Measurements from ENCODE around the gene MRRF. TPM values are rescaled to one million over a fixed set of nuclear protein-coding genes. Genes with fewer than 3 reads are reported as not detected.

Gene MRRF
- total RNA-seq, 1 experiment from 2014 or later, result 42.3 TPM

DNA sequence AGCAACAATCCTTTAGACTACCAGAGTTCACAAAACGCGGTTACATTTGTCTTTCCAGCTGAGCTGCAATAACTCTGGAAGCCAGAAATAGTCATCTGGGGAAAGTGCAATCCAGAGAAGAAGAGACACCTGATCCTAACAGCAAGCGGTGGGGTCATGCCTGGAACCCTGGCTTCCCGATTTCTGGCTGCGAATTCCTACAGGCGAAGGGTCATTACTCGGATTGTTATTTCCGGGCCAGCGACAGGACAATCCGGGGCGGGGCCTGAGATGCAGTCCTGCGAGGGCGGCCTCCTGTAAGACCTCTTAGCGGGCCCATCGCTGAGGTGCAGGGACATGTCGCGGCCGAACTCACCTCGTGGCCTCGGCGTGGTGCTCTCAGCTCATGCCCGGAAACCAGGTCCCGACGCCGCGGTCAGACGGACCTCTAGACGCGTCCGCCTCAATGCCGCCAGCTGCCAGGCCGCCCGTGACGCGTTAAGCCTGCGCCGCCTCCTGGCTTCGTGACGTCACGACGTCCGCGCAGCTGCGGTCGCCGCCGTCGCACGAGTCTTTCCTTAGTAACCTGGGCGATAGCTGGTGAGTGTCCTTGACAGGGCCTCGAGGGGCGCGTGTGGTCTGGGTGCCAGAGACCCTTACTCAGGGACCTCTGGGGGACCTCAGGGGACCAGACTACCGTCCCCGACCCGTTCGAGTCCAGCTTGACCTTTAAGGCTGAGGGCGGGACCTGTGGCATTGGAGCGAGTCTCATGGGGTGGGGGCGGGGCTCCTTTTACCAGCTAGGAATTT is at the start of gene MRRF, which contains the start of gene RBM18 (continued):
- TF ChIP-seq, protein P1, sequence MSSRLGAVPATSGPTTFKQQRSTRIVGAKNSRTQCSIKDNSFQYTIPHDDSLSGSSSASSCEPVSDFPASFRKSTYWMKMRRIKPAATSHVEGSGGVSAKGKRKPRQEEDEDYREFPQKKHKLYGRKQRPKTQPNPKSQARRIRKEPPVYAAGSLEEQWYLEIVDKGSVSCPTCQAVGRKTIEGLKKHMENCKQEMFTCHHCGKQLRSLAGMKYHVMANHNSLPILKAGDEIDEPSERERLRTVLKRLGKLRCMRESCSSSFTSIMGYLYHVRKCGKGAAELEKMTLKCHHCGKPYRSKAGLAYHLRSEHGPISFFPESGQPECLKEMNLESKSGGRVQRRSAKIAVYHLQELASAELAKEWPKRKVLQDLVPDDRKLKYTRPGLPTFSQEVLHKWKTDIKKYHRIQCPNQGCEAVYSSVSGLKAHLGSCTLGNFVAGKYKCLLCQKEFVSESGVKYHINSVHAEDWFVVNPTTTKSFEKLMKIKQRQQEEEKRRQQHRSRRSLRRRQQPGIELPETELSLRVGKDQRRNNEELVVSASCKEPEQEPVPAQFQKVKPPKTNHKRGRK (CRISPR knock-in tag; IDR thresholded peaks at IDR 0.05; ENCODE audit: borderline replicate concordance), result no peak
- TF ChIP-seq FOXP1 (CRISPR knock-in tag; IDR thresholded peaks at IDR 0.05; ENCODE audit: borderline replicate concordance), result peak; percentile 99
- no peak for TF ChIP-seq ZNF416 (CRISPR knock-in tag; IDR thresholded peaks at IDR 0.05)
- peak; percentile 89 for TF ChIP-seq ATF3 (CRISPR knock-in tag; conservative IDR thresholded peaks at IDR 0.05)
- TF ChIP-seq HMGXB4 (CRISPR knock-in tag; IDR thresholded peaks at IDR 0.05), result peak; percentile 86
- TF ChIP-seq ZNF232 (CRISPR knock-in tag; IDR thresholded peaks at IDR 0.05), result peak; percentile 98
- TF ChIP-seq, protein P2, sequence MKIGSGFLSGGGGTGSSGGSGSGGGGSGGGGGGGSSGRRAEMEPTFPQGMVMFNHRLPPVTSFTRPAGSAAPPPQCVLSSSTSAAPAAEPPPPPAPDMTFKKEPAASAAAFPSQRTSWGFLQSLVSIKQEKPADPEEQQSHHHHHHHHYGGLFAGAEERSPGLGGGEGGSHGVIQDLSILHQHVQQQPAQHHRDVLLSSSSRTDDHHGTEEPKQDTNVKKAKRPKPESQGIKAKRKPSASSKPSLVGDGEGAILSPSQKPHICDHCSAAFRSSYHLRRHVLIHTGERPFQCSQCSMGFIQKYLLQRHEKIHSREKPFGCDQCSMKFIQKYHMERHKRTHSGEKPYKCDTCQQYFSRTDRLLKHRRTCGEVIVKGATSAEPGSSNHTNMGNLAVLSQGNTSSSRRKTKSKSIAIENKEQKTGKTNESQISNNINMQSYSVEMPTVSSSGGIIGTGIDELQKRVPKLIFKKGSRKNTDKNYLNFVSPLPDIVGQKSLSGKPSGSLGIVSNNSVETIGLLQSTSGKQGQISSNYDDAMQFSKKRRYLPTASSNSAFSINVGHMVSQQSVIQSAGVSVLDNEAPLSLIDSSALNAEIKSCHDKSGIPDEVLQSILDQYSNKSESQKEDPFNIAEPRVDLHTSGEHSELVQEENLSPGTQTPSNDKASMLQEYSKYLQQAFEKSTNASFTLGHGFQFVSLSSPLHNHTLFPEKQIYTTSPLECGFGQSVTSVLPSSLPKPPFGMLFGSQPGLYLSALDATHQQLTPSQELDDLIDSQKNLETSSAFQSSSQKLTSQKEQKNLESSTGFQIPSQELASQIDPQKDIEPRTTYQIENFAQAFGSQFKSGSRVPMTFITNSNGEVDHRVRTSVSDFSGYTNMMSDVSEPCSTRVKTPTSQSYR (CRISPR knock-in tag; IDR thresholded peaks at IDR 0.05), result peak; percentile 92
- no peak for TF ChIP-seq NR3C1 (CRISPR knock-in tag; conservative IDR thresholded peaks at IDR 0.05; ENCODE audit: low read depth)
- TF ChIP-seq, protein P3, sequence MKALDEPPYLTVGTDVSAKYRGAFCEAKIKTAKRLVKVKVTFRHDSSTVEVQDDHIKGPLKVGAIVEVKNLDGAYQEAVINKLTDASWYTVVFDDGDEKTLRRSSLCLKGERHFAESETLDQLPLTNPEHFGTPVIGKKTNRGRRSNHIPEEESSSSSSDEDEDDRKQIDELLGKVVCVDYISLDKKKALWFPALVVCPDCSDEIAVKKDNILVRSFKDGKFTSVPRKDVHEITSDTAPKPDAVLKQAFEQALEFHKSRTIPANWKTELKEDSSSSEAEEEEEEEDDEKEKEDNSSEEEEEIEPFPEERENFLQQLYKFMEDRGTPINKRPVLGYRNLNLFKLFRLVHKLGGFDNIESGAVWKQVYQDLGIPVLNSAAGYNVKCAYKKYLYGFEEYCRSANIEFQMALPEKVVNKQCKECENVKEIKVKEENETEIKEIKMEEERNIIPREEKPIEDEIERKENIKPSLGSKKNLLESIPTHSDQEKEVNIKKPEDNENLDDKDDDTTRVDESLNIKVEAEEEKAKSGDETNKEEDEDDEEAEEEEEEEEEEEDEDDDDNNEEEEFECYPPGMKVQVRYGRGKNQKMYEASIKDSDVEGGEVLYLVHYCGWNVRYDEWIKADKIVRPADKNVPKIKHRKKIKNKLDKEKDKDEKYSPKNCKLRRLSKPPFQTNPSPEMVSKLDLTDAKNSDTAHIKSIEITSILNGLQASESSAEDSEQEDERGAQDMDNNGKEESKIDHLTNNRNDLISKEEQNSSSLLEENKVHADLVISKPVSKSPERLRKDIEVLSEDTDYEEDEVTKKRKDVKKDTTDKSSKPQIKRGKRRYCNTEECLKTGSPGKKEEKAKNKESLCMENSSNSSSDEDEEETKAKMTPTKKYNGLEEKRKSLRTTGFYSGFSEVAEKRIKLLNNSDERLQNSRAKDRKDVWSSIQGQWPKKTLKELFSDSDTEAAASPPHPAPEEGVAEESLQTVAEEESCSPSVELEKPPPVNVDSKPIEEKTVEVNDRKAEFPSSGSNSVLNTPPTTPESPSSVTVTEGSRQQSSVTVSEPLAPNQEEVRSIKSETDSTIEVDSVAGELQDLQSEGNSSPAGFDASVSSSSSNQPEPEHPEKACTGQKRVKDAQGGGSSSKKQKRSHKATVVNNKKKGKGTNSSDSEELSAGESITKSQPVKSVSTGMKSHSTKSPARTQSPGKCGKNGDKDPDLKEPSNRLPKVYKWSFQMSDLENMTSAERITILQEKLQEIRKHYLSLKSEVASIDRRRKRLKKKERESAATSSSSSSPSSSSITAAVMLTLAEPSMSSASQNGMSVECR (CRISPR knock-in tag; IDR thresholded peaks at IDR 0.05; ENCODE audit: borderline replicate concordance), result peak; percentile 99
- TF ChIP-seq ZNF121 (CRISPR knock-in tag; IDR thresholded peaks at IDR 0.05), result peak; percentile 82; the same call in 1 of the 2 replicates
- no peak for TF ChIP-seq NR1H2 (CRISPR knock-in tag; IDR thresholded peaks at IDR 0.05)
- TF ChIP-seq ZBTB21 (CRISPR knock-in tag; IDR thresholded peaks at IDR 0.05; ENCODE audit: borderline replicate concordance), result peak; percentile 95
- TF ChIP-seq CREB1 (CRISPR knock-in tag; IDR thresholded peaks at IDR 0.05), result peak; percentile 97
- TF ChIP-seq ZNF263 (CRISPR knock-in tag; IDR thresholded peaks at IDR 0.05; ENCODE audit: low read depth), result no peak
- no peak for TF ChIP-seq RORB (CRISPR knock-in tag; IDR thresholded peaks at IDR 0.05)
- TF ChIP-seq IRF1 (CRISPR knock-in tag; IDR thresholded peaks at IDR 0.05), result peak; percentile 95
- no peak for TF ChIP-seq ZNF532 (CRISPR knock-in tag; IDR thresholded peaks at IDR 0.05; ENCODE audit: borderline replicate concordance)
- TF ChIP-seq, protein P4, sequence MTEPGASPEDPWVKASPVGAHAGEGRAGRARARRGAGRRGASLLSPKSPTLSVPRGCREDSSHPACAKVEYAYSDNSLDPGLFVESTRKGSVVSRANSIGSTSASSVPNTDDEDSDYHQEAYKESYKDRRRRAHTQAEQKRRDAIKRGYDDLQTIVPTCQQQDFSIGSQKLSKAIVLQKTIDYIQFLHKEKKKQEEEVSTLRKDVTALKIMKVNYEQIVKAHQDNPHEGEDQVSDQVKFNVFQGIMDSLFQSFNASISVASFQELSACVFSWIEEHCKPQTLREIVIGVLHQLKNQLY (CRISPR knock-in tag; IDR thresholded peaks at IDR 0.05), result 0 out of 2 replicates have a peak, but pooled peaks have one; percentile 61
- peak; percentile 98 for TF ChIP-seq NFE2L1 (CRISPR knock-in tag; IDR thresholded peaks at IDR 0.05)
- peak; percentile 99 for TF ChIP-seq CREM (CRISPR knock-in tag; IDR thresholded peaks at IDR 0.05)
- TF ChIP-seq FOXK1 (CRISPR knock-in tag; IDR thresholded peaks at IDR 0.05), result peak; percentile 99
